ENCODE results near the gene SPTB.

DNA sequence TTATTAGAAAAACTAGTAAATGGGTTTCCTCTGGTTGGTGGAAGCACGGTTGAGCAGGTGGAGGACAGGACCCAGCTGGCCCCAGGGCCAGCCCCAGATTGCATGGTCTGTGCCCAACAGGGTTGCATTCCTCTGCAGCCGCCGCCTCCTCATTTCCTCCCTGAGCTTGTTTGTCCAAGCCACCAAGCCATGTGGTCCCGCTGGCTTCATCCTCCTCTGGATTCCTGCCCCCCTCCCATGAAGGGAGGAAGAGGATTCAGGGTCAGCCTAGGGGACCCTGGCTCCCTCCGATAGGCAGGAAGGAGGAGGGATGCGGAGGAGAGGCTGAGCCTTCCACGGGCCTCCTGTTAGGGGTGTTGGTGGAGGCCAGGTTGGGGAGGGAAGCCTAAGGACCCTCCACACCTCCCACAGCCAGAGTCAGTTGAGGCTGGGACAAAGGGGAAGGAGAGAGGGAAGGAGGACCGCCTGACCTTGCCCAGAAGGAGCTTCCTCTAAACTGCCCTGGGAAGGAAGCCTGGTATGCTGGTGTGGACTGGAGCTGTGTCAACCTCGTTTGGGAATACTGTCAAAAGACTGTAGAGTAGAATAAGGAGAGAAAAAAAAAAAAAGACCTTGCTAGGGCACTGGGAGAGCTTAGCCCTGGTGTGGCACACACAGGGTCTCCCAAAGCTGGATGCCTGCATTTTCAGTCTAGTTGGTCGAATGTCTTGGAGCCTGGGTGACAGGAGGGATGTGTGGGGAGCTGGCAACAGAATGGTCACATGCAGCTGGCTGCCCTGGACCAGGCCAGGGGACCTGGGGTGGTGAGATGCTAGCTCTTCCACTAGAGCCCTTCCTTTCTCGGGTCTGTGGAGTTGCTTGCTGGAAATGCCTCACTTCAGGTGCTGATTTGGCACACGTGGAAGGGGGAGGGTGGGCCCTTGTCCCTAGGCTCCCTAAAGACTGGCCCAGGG, 133.1 kb downstream of the SPTB start:
- TF ChIP-seq, protein P1, sequence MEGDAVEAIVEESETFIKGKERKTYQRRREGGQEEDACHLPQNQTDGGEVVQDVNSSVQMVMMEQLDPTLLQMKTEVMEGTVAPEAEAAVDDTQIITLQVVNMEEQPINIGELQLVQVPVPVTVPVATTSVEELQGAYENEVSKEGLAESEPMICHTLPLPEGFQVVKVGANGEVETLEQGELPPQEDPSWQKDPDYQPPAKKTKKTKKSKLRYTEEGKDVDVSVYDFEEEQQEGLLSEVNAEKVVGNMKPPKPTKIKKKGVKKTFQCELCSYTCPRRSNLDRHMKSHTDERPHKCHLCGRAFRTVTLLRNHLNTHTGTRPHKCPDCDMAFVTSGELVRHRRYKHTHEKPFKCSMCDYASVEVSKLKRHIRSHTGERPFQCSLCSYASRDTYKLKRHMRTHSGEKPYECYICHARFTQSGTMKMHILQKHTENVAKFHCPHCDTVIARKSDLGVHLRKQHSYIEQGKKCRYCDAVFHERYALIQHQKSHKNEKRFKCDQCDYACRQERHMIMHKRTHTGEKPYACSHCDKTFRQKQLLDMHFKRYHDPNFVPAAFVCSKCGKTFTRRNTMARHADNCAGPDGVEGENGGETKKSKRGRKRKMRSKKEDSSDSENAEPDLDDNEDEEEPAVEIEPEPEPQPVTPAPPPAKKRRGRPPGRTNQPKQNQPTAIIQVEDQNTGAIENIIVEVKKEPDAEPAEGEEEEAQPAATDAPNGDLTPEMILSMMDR (conservative IDR thresholded peaks at IDR 0.05; ENCODE audit: low read depth, low read length), result no peak
- no peak for TF ChIP-seq EZH2phosphoT487 (IDR thresholded peaks at IDR 0.05; ENCODE audit: borderline replicate concordance, low read length)

All from PC-3 (cell line).